ENCODE data around the gene LSP1.

Gene LSP1

GRCh38 chr11:1923201-1923956 is 70.5 kb downstream of the LSP1 start:
- TF ChIP-seq CREB1 (IDR thresholded peaks at IDR 0.05; ENCODE audit: low read depth), result no peak
- TF ChIP-seq, protein P1, sequence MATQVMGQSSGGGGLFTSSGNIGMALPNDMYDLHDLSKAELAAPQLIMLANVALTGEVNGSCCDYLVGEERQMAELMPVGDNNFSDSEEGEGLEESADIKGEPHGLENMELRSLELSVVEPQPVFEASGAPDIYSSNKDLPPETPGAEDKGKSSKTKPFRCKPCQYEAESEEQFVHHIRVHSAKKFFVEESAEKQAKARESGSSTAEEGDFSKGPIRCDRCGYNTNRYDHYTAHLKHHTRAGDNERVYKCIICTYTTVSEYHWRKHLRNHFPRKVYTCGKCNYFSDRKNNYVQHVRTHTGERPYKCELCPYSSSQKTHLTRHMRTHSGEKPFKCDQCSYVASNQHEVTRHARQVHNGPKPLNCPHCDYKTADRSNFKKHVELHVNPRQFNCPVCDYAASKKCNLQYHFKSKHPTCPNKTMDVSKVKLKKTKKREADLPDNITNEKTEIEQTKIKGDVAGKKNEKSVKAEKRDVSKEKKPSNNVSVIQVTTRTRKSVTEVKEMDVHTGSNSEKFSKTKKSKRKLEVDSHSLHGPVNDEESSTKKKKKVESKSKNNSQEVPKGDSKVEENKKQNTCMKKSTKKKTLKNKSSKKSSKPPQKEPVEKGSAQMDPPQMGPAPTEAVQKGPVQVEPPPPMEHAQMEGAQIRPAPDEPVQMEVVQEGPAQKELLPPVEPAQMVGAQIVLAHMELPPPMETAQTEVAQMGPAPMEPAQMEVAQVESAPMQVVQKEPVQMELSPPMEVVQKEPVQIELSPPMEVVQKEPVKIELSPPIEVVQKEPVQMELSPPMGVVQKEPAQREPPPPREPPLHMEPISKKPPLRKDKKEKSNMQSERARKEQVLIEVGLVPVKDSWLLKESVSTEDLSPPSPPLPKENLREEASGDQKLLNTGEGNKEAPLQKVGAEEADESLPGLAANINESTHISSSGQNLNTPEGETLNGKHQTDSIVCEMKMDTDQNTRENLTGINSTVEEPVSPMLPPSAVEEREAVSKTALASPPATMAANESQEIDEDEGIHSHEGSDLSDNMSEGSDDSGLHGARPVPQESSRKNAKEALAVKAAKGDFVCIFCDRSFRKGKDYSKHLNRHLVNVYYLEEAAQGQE (IDR thresholded peaks at IDR 0.05; ENCODE audit: low read depth), result no peak
- TF ChIP-seq CEBPB (IDR thresholded peaks at IDR 0.05), result no peak
- TF ChIP-seq TAF1 (IDR thresholded peaks at IDR 0.05; ENCODE audit: low read depth), result no peak
- TF ChIP-seq ZBTB7A (IDR thresholded peaks at IDR 0.05; ENCODE audit: low read depth), result no peak
- TF ChIP-seq, protein P2, sequence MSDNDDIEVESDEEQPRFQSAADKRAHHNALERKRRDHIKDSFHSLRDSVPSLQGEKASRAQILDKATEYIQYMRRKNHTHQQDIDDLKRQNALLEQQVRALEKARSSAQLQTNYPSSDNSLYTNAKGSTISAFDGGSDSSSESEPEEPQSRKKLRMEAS (IDR thresholded peaks at IDR 0.05), result no peak
- TF ChIP-seq YY1 (IDR thresholded peaks at IDR 0.05; ENCODE audit: low read depth), result no peak
- no peak for TF ChIP-seq EP300 (IDR thresholded peaks at IDR 0.05; ENCODE audit: borderline replicate concordance)
- no peak for TF ChIP-seq NFIC (IDR thresholded peaks at IDR 0.05)
- TF ChIP-seq FOXM1 (IDR thresholded peaks at IDR 0.05; ENCODE audit: borderline replicate concordance, low read depth), result no peak
- TF ChIP-seq EGR1 (IDR thresholded peaks at IDR 0.05), result no peak
- TF ChIP-seq RAD21 (IDR thresholded peaks at IDR 0.05; ENCODE audit: low read depth), result no peak
- TF ChIP-seq TCF12 (IDR thresholded peaks at IDR 0.05; ENCODE audit: low read depth), result no peak
- TF ChIP-seq USF1 (IDR thresholded peaks at IDR 0.05), result no peak
- no peak for TF ChIP-seq TEAD4 (IDR thresholded peaks at IDR 0.05)

DNA sequence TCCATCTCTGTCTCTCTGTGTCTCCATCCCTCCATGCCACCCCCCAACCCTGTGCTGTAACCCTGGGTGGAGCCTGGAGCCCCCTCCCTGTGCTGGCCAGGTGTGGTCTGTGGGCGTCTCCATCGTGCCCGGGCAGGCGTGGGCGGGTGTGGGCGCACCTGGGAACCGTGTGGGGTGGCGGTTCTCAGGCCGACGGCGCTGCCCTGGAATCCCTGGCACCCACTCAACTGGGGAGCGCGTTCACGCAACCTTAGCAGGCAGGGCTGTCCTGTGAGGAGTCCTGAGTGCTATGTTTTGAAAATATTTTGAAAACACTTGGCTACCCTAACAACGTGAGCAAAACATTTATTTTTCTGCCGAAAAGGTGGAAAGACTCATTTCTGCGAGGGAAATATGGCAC is 71.3 kb downstream of the LSP1 start:
- TF ChIP-seq NFIC (IDR thresholded peaks at IDR 0.05) (no peak), CREB1 (IDR thresholded peaks at IDR 0.05; ENCODE audit: low read depth) (no peak), EGR1 (IDR thresholded peaks at IDR 0.05) (no peak), USF1 (IDR thresholded peaks at IDR 0.05) (no peak), TEAD4 (IDR thresholded peaks at IDR 0.05) (no peak), EP300 (IDR thresholded peaks at IDR 0.05; ENCODE audit: borderline replicate concordance) (no peak), ZBTB7A (IDR thresholded peaks at IDR 0.05; ENCODE audit: low read depth) (no peak), RAD21 (IDR thresholded peaks at IDR 0.05; ENCODE audit: low read depth) (no peak), TCF12 (IDR thresholded peaks at IDR 0.05; ENCODE audit: low read depth) (no peak), TAF1 (IDR thresholded peaks at IDR 0.05; ENCODE audit: low read depth) (no peak), YY1 (IDR thresholded peaks at IDR 0.05; ENCODE audit: low read depth) (no peak), CEBPB (IDR thresholded peaks at IDR 0.05) (no peak), FOXM1 (IDR thresholded peaks at IDR 0.05; ENCODE audit: borderline replicate concordance, low read depth) (no peak)
- TF ChIP-seq, protein P1 (IDR thresholded peaks at IDR 0.05; ENCODE audit: low read depth), result no peak
- TF ChIP-seq, protein P2 (IDR thresholded peaks at IDR 0.05), result no peak

- TF ChIP-seq, protein P1 (IDR thresholded peaks at IDR 0.05; ENCODE audit: low read depth), result no peak
- no peak for TF ChIP-seq EP300 (IDR thresholded peaks at IDR 0.05; ENCODE audit: borderline replicate concordance)
- TF ChIP-seq ZBTB7A (IDR thresholded peaks at IDR 0.05; ENCODE audit: low read depth), result no peak
- no peak for TF ChIP-seq CEBPB (IDR thresholded peaks at IDR 0.05)
- no peak for TF ChIP-seq RAD21 (IDR thresholded peaks at IDR 0.05; ENCODE audit: low read depth)
- no peak for TF ChIP-seq NFIC (IDR thresholded peaks at IDR 0.05)
Observed at GRCh38 chr11:1924646-1925372, 71.9 kb downstream of the LSP1 start.

Data from Ishikawa (cell line).